Esophagus (tissue), 2 donors: ENCODE data around the gene GALK2. TPM values are rescaled to one million over a fixed set of nuclear protein-coding genes. Genes with fewer than 3 reads are reported as not detected.
"Not testable (repeated sequence)": the region's sequence is repeated elsewhere in the genome, so short reads cannot be mapped to it uniquely, and the experiment has no call there.

ENCODE experiments used
- H3K27ac ChIP-seq, 2 donors: one replicate each; pipeline ENCODE4 v1.5.1; 2013; ENCODE audit warnings: low read depth in 2 of 2, mild to moderate bottlenecking in 2 of 2, inconsistent platforms in 1 of 2, low read length in 1 of 2, moderate library complexity in 1 of 2
- H3K27me3 ChIP-seq, 2 donors: one replicate each; pipeline ENCODE4 v1.6.1; 2013; ENCODE audit warnings: low read length in 2 of 2, control low read depth in 1 of 2, mild to moderate bottlenecking in 1 of 2; ENCODE audit not compliant: insufficient read depth in 2 of 2, control insufficient read depth in 1 of 2
- H3K36me3 ChIP-seq, 2 donors: one replicate each; pipeline ENCODE4 v1.6.1; 2013; ENCODE audit warnings: low read length in 1 of 2; ENCODE audit not compliant: control insufficient read depth in 2 of 2, insufficient read depth in 2 of 2
- H3K4me1 ChIP-seq, 2 donors: one replicate each; pipeline ENCODE4 v1.6.1; 2013; ENCODE audit warnings: low read length in 1 of 2; ENCODE audit not compliant: control insufficient read depth in 2 of 2, insufficient read depth in 2 of 2
- H3K4me3 ChIP-seq, 2 donors: one replicate each; pipeline ENCODE4 v1.5.1; 2013; ENCODE audit warnings: low read length in 2 of 2, mild to moderate bottlenecking in 2 of 2, low read depth in 1 of 2, moderate library complexity in 1 of 2
- H3K9me3 ChIP-seq, 2 donors: one replicate each; pipeline ENCODE4 v1.6.1; 2013; ENCODE audit warnings: mild to moderate bottlenecking in 2 of 2, low read depth in 1 of 2, low read length in 1 of 2, moderate library complexity in 1 of 2; ENCODE audit not compliant: control insufficient read depth in 2 of 2, insufficient read depth in 1 of 2
- WGBS, 2 donors: extraction: QIAGEN DNeasy Blood & Tissue Kit; methylation state at CpG; one replicate each; pipeline ENCODE4 v1.1.7; 2013; 5-methylcytosine and 5-hydroxymethylcytosine counted together
- polyA plus RNA-seq, 2 donors: library from polyadenylated mRNA; stranded (reverse); fragments of 200-250 nt; gene quantifications; one replicate each; pipeline ENCODE4 v1.2.3, GENCODE V29; 2013
- donor health status: healthy with polysubstance abuse.
- donor health status: Bipolar disorder and iron deficiency.

GALK2 gene
- polyA plus RNA-seq, 2 donors, result 5.6 to 12.9 TPM

- Histone ChIP-seq H3K4me3 (no peak overlapping the region), H3K27me3 (no peaks in the 10 kb centered on the region), H3K36me3 (no peaks in the 10 kb centered on the region), H3K9me3 (no peaks in the 10 kb centered on the region), H3K4me1 (no peaks in the 10 kb centered on the region), H3K27ac (no peak overlapping the region)
- 85 to 88% methylated on average over 3 of the region's 3 CpGs for WGBS, 2 donors
Measured at GRCh38 chr15:49200347-49200746, 30.3 kb downstream of the GALK2 start.

GRCh38 chr15:49208102-49208501 lies 38.1 kb downstream of the GALK2 start:
- H3K27me3 ChIP-seq, H3K36me3 ChIP-seq, H3K4me1 ChIP-seq, H3K27ac ChIP-seq, H3K4me3 ChIP-seq, H3K9me3 ChIP-seq: not testable (repeated sequence)

- Histone ChIP-seq H3K27me3 (no peaks in the 10 kb centered on the region), H3K4me1 (peaks cover 3 to 4% of the 10 kb centered on the region in 2 donors), H3K27ac (no peak overlapping the region), H3K4me3 (no peak overlapping the region), H3K9me3 (no peaks in the 10 kb centered on the region), H3K36me3 (no peaks in the 10 kb centered on the region)
- WGBS, 2 donors, result 71 to 90% methylated on average over 1 of the region's 1 CpG
Measured at GRCh38 chr15:49212897-49213296, 42.9 kb downstream of the GALK2 start.

- H3K27ac ChIP-seq, result no peak overlapping the region
- WGBS, 2 donors, result 76 to 80% methylated on average over 7 of the region's 7 CpGs
Measured at GRCh38 chr15:49215768-49216739, 46.0 kb downstream of the GALK2 start.

GRCh38 chr15:49223536-49224274 lies 53.7 kb downstream of the GALK2 start:
- peaks cover 0 to 6% of the 10 kb centered on the region in 2 donors for H3K36me3 ChIP-seq
- H3K27me3 ChIP-seq, result no peaks in the 10 kb centered on the region
- no peaks in the 10 kb centered on the region for H3K9me3 ChIP-seq
- WGBS, 2 donors, result 52 to 81% methylated on average over 3 of the region's 3 CpGs
- H3K27ac ChIP-seq, result no peak overlapping the region
- H3K4me1 ChIP-seq, result no peaks in the 10 kb centered on the region
- no peak overlapping the region for H3K4me3 ChIP-seq

More at GRCh38 chr15:49215768-49216739, 46.0 kb downstream of the GALK2 start:
- no peak overlapping the region for H3K4me3 ChIP-seq
- H3K9me3 ChIP-seq, result no peaks in the 10 kb centered on the region
- no peaks in the 10 kb centered on the region for H3K36me3 ChIP-seq
- peaks cover 3 to 4% of the 10 kb centered on the region in 2 donors for H3K4me1 ChIP-seq
- no peaks in the 10 kb centered on the region for H3K27me3 ChIP-seq

GRCh38 chr15:49225572-49226281 lies 55.7 kb downstream of the GALK2 start:
- 95 to 96% methylated on average over 3 of the region's 3 CpGs for WGBS, 2 donors
- Histone ChIP-seq H3K4me3 (no peak overlapping the region), H3K27ac (no peak overlapping the region), H3K36me3 (peaks cover 3 to 6% of the 10 kb centered on the region in 2 donors), H3K27me3 (no peaks in the 10 kb centered on the region), H3K9me3 (no peaks in the 10 kb centered on the region), H3K4me1 (no peaks in the 10 kb centered on the region)

GRCh38 chr15:49227602-49228001 lies 57.6 kb downstream of the GALK2 start:
- Histone ChIP-seq H3K27ac (no peak overlapping the region), H3K36me3 (peaks cover 3 to 6% of the 10 kb centered on the region in 2 donors), H3K27me3 (no peaks in the 10 kb centered on the region), H3K4me3 (no peak overlapping the region), H3K4me1 (no peaks in the 10 kb centered on the region), H3K9me3 (no peaks in the 10 kb centered on the region)

- peaks cover 3 to 6% of the 10 kb centered on the region in 2 donors for H3K36me3 ChIP-seq
- no peak overlapping the region for H3K4me3 ChIP-seq
- WGBS, 2 donors, result 96 to 97% methylated on average over 5 of the region's 5 CpGs
- H3K9me3 ChIP-seq, result no peaks in the 10 kb centered on the region
- no peak overlapping the region for H3K27ac ChIP-seq
- H3K4me1 ChIP-seq, result no peaks in the 10 kb centered on the region
- H3K27me3 ChIP-seq, result no peaks in the 10 kb centered on the region
Measured at GRCh38 chr15:49229922-49230321, 59.9 kb downstream of the GALK2 start.

- 84 to 86% methylated on average over 2 of the region's 2 CpGs for WGBS, 2 donors
Measured at GRCh38 chr15:49232236-49232806, 62.3 kb downstream of the GALK2 start.

More at GRCh38 chr15:49232236-49232806, 62.3 kb downstream of the GALK2 start:
- no peaks in the 10 kb centered on the region for H3K9me3 ChIP-seq
- H3K27ac ChIP-seq, result no peak overlapping the region
- no peaks in the 10 kb centered on the region for H3K27me3 ChIP-seq
- peaks cover 0 to 3% of the 10 kb centered on the region in 2 donors for H3K36me3 ChIP-seq
- no peak overlapping the region for H3K4me3 ChIP-seq
- H3K4me1 ChIP-seq, result no peaks in the 10 kb centered on the region
